K562 (cell line): Measurements from ENCODE around the gene DRGX. TPM values are rescaled to one million over a fixed set of nuclear protein-coding genes. Genes with fewer than 3 reads are reported as not detected.

Experiments used
- ARHGAP35 ChIP-seq: fragments of 450-650 bp; IDR thresholded peaks from 2 replicates; pipeline ENCODE4 v1.6.1; 2018; ENCODE audit not compliant: partially characterized antibody
- BMI1 ChIP-seq: fragments of 150-350 bp; IDR thresholded peaks from 2 replicates; pipeline ENCODE4 v1.6.1; 2014; ENCODE audit warnings: low read length
- CHD1 ChIP-seq: fragments of 200-600 bp; sonication (generic); IDR thresholded peaks from one replicate; pipeline ENCODE4 v1.6.1; 2012; ENCODE audit warnings: mild to moderate bottlenecking, moderate library complexity, low read length, inconsistent platforms
- CREM ChIP-seq: IDR thresholded peaks from 2 replicates; pipeline ENCODE4 v1.6.1; 2014; ENCODE audit warnings: antibody characterized with exemption, low read depth
- ETV6 ChIP-seq, 3 experiments: fragments of 150-350 bp in 1 of 3; sonication (generic) in 1 of 3; formaldehyde crosslinking in 1 of 3; IDR thresholded peaks; 2 replicates each; pipeline versions ENCODE4 v1.6.1 to v1.8.0; 2014 to 2022; ENCODE audit warnings: borderline replicate concordance in 2 of 3, low read depth in 2 of 3, antibody characterized with exemption in 1 of 3, low read length in 1 of 3, mild to moderate bottlenecking in 1 of 3, missing genetic modification reagents in 1 of 3
- HDAC2 ChIP-seq: fragments of 450-650 bp; IDR thresholded peaks from 2 replicates; pipeline ENCODE4 v1.6.1; 2016; ENCODE audit warnings: mild to moderate bottlenecking
- HMG20A ChIP-seq: fragments of 450-650 bp; formaldehyde crosslinking; conservative IDR thresholded peaks from 2 replicates; pipeline ENCODE4 v1.4.0; 2020; ENCODE audit warnings: mild to moderate bottlenecking, mixed read lengths
- ID3 ChIP-seq, 2 experiments: fragments of 250-450 bp in 1 of 2; fragments of 450-650 bp in 1 of 2; sonication (Bioruptor Pico) in 1 of 2; IDR thresholded peaks; 2 replicates each; pipeline versions ENCODE4 v1.6.1 to v1.8.0; 2016 to 2021; ENCODE audit warnings: mild to moderate bottlenecking in 2 of 2, moderate library complexity in 2 of 2, missing compliant biosample characterization in 1 of 2, missing genetic modification characterization in 1 of 2
- KLF1 ChIP-seq: fragments of 450-650 bp; IDR thresholded peaks from 2 replicates; pipeline ENCODE4 v1.6.1; 2016; ENCODE audit warnings: missing genetic modification characterization, missing compliant biosample characterization
- KLF10 ChIP-seq: fragments of 250-450 bp; sonication (Bioruptor Pico); IDR thresholded peaks from 2 replicates; pipeline ENCODE4 v1.6.1; 2021; ENCODE audit warnings: matching md5 sums
- NBN ChIP-seq: fragments of 450-650 bp; IDR thresholded peaks from 2 replicates; pipeline ENCODE4 v1.6.1; 2016; ENCODE audit warnings: low read depth, mild to moderate bottlenecking
- NCOA4 ChIP-seq: fragments of 450-650 bp; IDR thresholded peaks from 2 replicates; pipeline ENCODE4 v1.6.1; 2018; ENCODE audit warnings: mild to moderate bottlenecking; ENCODE audit not compliant: partially characterized antibody
- NCOR1 ChIP-seq: fragments of 450-650 bp; IDR thresholded peaks from 2 replicates; pipeline ENCODE4 v1.6.1; 2016; ENCODE audit warnings: mild to moderate bottlenecking, moderate library complexity
- PTBP1 ChIP-seq: fragments of 200-400 bp; formaldehyde crosslinking; IDR thresholded peaks from 2 replicates; pipeline ENCODE4 v1.6.1; 2017; ENCODE audit warnings: low read depth, low read length
- RBM15 ChIP-seq: fragments of 200-400 bp; formaldehyde crosslinking; IDR thresholded peaks from 2 replicates; pipeline ENCODE4 v1.6.1; 2018; ENCODE audit warnings: mild to moderate bottlenecking, low read length, moderate library complexity; ENCODE audit not compliant: insufficient read depth
- RCOR1 ChIP-seq, 2 experiments: IDR thresholded peaks; 2 replicates each; pipeline ENCODE4 v1.6.1; 2012; ENCODE audit warnings: low read depth in 2 of 2, low read length in 2 of 2, borderline replicate concordance in 1 of 2, improper control_type of control experiment in 1 of 2
- RUNX1 ChIP-seq: sonication (generic); IDR thresholded peaks from 2 replicates; pipeline ENCODE4 v1.6.1; 2016; ENCODE audit warnings: antibody characterized with exemption, low read depth
- SIN3B ChIP-seq: fragments of 450-650 bp; IDR thresholded peaks from 2 replicates; pipeline ENCODE4 v1.6.1; 2017; ENCODE audit warnings: low read depth, mild to moderate bottlenecking, moderate library complexity
- SMARCB1 ChIP-seq: IDR thresholded peaks from 2 replicates; pipeline ENCODE4 v1.6.1; 2011; ENCODE audit warnings: improper control_type of control experiment, low read depth; ENCODE audit not compliant: insufficient read length
- TFAP4 ChIP-seq: sonication (generic); formaldehyde crosslinking; IDR thresholded peaks from 2 replicates; pipeline ENCODE4 v1.8.0; 2022; ENCODE audit warnings: missing genetic modification reagents, mild to moderate bottlenecking, moderate library complexity, borderline replicate concordance
- ZC3H11A ChIP-seq: IDR thresholded peaks from 2 replicates; pipeline ENCODE4 v1.6.1; 2012; ENCODE audit warnings: low read depth, low read length, improper control_type of control experiment
- ZNF23 ChIP-seq: fragments of 250-450 bp; sonication (Bioruptor Pico); IDR thresholded peaks from 2 replicates; pipeline ENCODE4 v1.4.0; 2020; ENCODE audit warnings: mild to moderate bottlenecking
- ZNF3 ChIP-seq: fragments of 250-450 bp; sonication (Bioruptor Pico); IDR thresholded peaks from 2 replicates; pipeline ENCODE4 v1.5.0; 2021; ENCODE audit warnings: mild to moderate bottlenecking, moderate library complexity
- ZNF311 ChIP-seq: fragments of 250-450 bp; sonication (Bioruptor Pico); IDR thresholded peaks from 2 replicates; pipeline ENCODE4 v1.4.0; 2020; ENCODE audit warnings: mild to moderate bottlenecking, moderate library complexity
- ZNF586 ChIP-seq: fragments of 450-650 bp; formaldehyde crosslinking; conservative IDR thresholded peaks from 2 replicates; pipeline ENCODE4 v1.4.0; 2020; ENCODE audit warnings: mild to moderate bottlenecking, moderate library complexity
- ZSCAN29 ChIP-seq: fragments of 450-650 bp; IDR thresholded peaks from 2 replicates; pipeline ENCODE4 v1.6.1; 2017
- polyA plus RNA-seq, 8 experiments: library from polyadenylated mRNA; depleted of rRNA in 4 of 8; stranded (reverse) in 5 of 8; unstranded in 3 of 8; fragments of >200 nt; fragmentation: Nextera tagmentation in 2 of 8; fragmentation: Illumina TruSeq in 1 of 8; extraction: Ambion mirVana in 2 of 8; extraction: Trizol in 1 of 8; gene quantifications; 2 replicates each; pipeline versions ENCODE4 v1.2.1 to v1.2.3, GENCODE V29; 2011 to 2014; ENCODE audit warnings: inconsistent platforms in 1 of 8, missing spikeins in 1 of 8
- total RNA-seq, 7 experiments: library from RNA; depleted of rRNA in 6 of 7; stranded (reverse); fragments of >200 nt in 6 of 7; fragmentation: Illumina TruSeq in 2 of 7; extraction: Trizol in 2 of 7; gene quantifications; 2 replicates each; pipeline versions ENCODE4 v1.2.1 to v1.2.3, GENCODE V29; 2011 to 2021; ENCODE audit warnings: low replicate concordance in 1 of 7
- TF ChIP-seq, protein P1 (sequence below): fragments of 450-650 bp; formaldehyde crosslinking; IDR thresholded peaks from 2 replicates; pipeline ENCODE4 v1.4.0; 2020; ENCODE audit warnings: mild to moderate bottlenecking, moderate library complexity

Gene DRGX
- total and polyA plus RNA-seq, 9 of the 15 experiments (the other 6 are each of a cell fraction or from before 2014, with no cell fraction given), result not detected

GRCh38 chr10:49379596-49380410, 16.1 kb downstream of the DRGX start (continued):
- TF ChIP-seq ZNF23 (CRISPR knock-in tag), result no peak
- TF ChIP-seq ARHGAP35, result no peak
- no peak for TF ChIP-seq BMI1
- TF ChIP-seq CHD1, result no peak
- TF ChIP-seq HMG20A (CRISPR knock-in tag), result no peak
- no peak for TF ChIP-seq PTBP1
- no peak for TF ChIP-seq ZNF311
- TF ChIP-seq KLF1 (tag), result no peak
- no peak for TF ChIP-seq TFAP4 (CRISPR knock-in tag)
- TF ChIP-seq NCOR1, result no peak
- TF ChIP-seq NCOA4, result no peak
- no peak for TF ChIP-seq KLF10 (CRISPR knock-in tag)
- 0 out of 2 replicates have a peak, but pooled peaks have one; percentile 9 for TF ChIP-seq CREM
- TF ChIP-seq HDAC2, result no peak
- TF ChIP-seq SMARCB1, result no peak
- TF ChIP-seq, protein P1, sequence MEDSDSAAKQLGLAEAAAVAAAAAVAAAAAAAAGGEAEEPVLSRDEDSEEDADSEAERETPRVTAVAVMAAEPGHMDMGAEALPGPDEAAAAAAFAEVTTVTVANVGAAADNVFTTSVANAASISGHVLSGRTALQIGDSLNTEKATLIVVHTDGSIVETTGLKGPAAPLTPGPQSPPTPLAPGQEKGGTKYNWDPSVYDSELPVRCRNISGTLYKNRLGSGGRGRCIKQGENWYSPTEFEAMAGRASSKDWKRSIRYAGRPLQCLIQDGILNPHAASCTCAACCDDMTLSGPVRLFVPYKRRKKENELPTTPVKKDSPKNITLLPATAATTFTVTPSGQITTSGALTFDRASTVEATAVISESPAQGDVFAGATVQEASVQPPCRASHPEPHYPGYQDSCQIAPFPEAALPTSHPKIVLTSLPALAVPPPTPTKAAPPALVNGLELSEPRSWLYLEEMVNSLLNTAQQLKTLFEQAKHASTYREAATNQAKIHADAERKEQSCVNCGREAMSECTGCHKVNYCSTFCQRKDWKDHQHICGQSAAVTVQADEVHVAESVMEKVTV (CRISPR knock-in tag), result no peak
- no peak for TF ChIP-seq RUNX1
- no peak for TF ChIP-seq SIN3B
- TF ChIP-seq ETV6 (IDR thresholded peaks at IDR 0.05; ENCODE audit: borderline replicate concordance in 1 of 2, low read depth in 2 of 2, low read length in 1 of 2), result no peak
- TF ChIP-seq ETV6 (CRISPR knock-in tag; IDR thresholded peaks at IDR 0.05; ENCODE audit: borderline replicate concordance), result no peak
- TF ChIP-seq ID3 (CRISPR knock-in tag; IDR thresholded peaks at IDR 0.05), result no peak
- TF ChIP-seq ID3 (tag; IDR thresholded peaks at IDR 0.05), result no peak
- no peak for TF ChIP-seq ZSCAN29
- no peak for TF ChIP-seq ZC3H11A
- TF ChIP-seq RCOR1 (IDR thresholded peaks at IDR 0.05; ENCODE audit: borderline replicate concordance in 1 of 2, low read depth in 2 of 2, low read length in 2 of 2), result 0 out of 4 replicates have a peak, but pooled peaks of 1 of the 2 experiments have one; percentile 29
- no peak for TF ChIP-seq NBN
- no peak for TF ChIP-seq RBM15
- TF ChIP-seq ZNF3 (CRISPR knock-in tag), result no peak
- no peak for TF ChIP-seq ZNF586 (CRISPR knock-in tag)
